LNCAP (cell line): ENCODE measurements around the gene OR56A4.

ENCODE experiments used
- TF ChIP-seq, protein P1 (sequence below): fragments of 450-650 bp; IDR thresholded peaks from 2 replicates; pipeline ENCODE4 v1.5.1; 2017; ENCODE audit warnings: mild to moderate bottlenecking

OR56A4 gene

DNA sequence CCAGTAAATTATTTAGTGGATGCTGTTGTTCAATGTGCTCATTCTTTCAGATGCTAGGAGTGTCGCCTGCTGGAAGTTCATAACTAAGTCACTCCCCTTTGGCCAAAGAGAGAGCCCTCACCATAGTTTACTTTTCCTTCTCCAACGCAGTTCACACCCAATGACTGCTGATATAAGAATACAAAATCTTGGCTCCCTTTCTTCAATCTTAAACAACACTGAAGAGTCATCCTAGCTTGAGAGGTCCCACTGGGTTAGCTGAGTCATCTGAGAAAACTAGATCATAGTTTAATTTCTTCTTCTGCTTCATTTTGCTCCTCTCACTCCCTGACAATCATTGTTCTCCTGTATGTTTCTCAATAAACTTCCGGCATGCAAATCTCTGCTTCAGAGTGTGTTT, 14.6 kb downstream of the OR56A4 start:
- TF ChIP-seq, protein P1, sequence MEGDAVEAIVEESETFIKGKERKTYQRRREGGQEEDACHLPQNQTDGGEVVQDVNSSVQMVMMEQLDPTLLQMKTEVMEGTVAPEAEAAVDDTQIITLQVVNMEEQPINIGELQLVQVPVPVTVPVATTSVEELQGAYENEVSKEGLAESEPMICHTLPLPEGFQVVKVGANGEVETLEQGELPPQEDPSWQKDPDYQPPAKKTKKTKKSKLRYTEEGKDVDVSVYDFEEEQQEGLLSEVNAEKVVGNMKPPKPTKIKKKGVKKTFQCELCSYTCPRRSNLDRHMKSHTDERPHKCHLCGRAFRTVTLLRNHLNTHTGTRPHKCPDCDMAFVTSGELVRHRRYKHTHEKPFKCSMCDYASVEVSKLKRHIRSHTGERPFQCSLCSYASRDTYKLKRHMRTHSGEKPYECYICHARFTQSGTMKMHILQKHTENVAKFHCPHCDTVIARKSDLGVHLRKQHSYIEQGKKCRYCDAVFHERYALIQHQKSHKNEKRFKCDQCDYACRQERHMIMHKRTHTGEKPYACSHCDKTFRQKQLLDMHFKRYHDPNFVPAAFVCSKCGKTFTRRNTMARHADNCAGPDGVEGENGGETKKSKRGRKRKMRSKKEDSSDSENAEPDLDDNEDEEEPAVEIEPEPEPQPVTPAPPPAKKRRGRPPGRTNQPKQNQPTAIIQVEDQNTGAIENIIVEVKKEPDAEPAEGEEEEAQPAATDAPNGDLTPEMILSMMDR: no peak

DNA sequence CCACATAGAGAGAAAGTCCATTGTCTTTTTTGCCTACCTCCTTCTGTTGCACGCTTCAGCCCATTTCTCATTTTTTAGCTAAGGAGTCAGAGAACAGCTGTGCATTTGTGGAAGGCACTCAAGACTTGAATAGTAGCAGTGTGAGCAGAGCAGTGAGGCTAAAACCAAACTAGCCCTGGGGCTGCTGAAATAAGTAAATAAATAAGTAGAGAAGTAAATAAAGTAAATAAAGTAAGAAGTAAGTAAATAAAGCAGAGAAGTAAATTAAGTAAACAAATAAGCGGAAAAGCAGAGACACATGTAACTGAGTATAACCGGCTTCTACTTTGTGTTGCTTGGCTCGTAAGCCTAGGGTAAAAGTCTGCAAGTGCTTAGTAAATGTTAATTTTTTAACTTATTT, 17.5 kb downstream of the OR56A4 start:
- TF ChIP-seq, protein P1: no peak

GRCh38 chr11:5986885-5987284, 19.9 kb downstream of the OR56A4 start, which contains the start of gene OR52L1:
Gene OR52L1, minus strand, starts transcription at chr11:5986985. Its CDS starts 55 bp downstream, at chr11:5986930.
- TF ChIP-seq, protein P1: no peak

GRCh38 chr11:5983443-5983842, 23.3 kb downstream of the OR56A4 start:
- TF ChIP-seq, protein P1: no peak

DNA sequence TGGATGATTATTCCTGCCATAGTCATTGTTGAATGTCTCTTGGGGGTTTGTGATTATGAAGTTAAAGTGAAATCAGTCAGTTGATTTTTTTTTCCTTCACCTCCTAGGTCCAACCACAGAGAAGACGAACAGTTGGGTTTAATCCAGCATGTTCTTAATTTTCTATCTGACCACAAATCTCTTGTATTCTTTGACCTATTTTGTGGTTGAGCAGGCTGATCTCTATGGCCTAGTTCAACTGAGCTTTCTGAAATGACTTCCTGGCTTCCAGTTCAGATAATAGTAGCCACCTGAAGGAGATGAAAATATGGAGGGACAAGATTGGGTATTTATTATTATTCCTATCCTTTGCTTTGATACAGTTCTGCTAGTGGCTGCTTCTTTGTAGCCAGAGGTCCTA, 33.2 kb downstream of the OR56A4 start:
- TF ChIP-seq, protein P1: no peak

DNA sequence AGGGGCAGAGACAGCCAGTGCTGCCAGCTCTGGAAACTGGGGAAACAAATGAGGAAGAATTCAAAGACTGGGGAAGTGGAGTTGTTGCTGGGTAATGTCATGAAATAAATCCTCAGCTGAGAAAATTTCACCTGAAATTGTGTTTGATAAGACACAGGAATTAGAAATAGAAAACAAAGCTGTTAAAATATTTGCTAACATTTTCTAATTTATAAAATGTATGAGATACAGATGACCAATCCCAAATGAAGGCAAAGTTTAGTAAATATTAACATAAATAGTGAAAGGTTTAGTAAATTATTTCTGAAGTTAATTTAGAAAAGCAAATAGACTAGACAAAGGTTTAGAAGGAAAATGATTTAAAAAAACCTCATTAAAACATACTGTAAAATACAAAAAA, 38.4 kb downstream of the OR56A4 start, which contains the start of gene OR56A5:
OR56A5 (minus strand) TSS at position 101 of the 400 bp plus-strand sequence; CDS start at position 101, 0 bp downstream.
- TF ChIP-seq, protein P1: no peak

DNA sequence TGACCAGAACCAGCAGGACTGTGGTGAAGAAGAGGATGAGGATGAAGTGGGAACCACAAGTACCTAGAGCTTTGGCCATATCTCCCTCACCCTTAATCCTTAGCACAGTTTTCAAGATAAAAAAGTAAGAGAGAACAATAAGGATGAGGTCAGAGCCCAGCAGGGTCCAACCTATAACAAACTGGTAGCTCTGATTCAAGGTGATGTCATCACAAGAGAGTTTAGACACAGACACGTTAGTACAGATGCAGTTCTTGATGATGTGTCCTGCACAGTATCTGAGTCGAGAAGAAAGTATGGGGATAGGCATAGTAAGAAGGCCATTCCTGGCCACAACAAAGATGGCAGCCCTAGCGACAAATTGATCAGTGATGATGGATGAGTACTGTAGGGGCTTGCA, 39.0 kb downstream of the OR56A4 start:
- TF ChIP-seq, protein P1: no peak

- TF ChIP-seq, protein P1: no peak
These were observed 39.8 kb downstream of the OR56A4 start for GRCh38 chr11:5966958-5967357.
